ENCODE results near the gene IGFL1. TPM values are rescaled to one million over a fixed set of nuclear protein-coding genes. Genes with fewer than 3 reads are reported as not detected.
A peak's percentile ranks its signal among the peaks of the same experiment; 100 is the strongest.

IGFL1 gene
- total and polyA plus RNA-seq, 12 donors = not detected

GRCh38 chr19:46202426-46202825 lies 27.1 kb upstream of the IGFL1 start:
- DNase-seq = no peak
- TF ChIP-seq POLR2A (IDR thresholded peaks at IDR 0.05) (no peak), CTCF (IDR thresholded peaks at IDR 0.05) (no peak)
- Histone ChIP-seq H3K9me3 (replicated peaks in 1 of 3) (no peaks in the 10 kb centered on the region), H3K4me1 (replicated peaks in 1 of 2) (peaks cover 20 to 23% of the 10 kb centered on the region in 2 donors), H3K4me3 (no peak overlapping the region), H3K27me3 (no peaks in the 10 kb centered on the region), H3K27ac (peak overlapping the region in 1 of 5 donors; percentile 35), H3K36me3 (replicated peaks in 1 of 2) (no peaks in the 10 kb centered on the region)
- intact Hi-C loops (cut with DNase I) = no loop called here
- 61 to 79% (median 69%) methylated on average over 4 of the region's 4 CpGs for WGBS, 4 donors

GRCh38 chr19:46202872-46203860 lies 26.4 kb upstream of the IGFL1 start:
- Histone ChIP-seq H3K9me3 (replicated peaks in 1 of 3) (no peaks in the 10 kb centered on the region), H3K4me1 (replicated peaks in 1 of 2) (peaks cover 19 to 23% of the 10 kb centered on the region in 2 donors), H3K27me3 (no peaks in the 10 kb centered on the region), H3K36me3 (replicated peaks in 1 of 2) (no peaks in the 10 kb centered on the region), H3K4me3 (no peak overlapping the region), H3K27ac (no peak overlapping the region)
- DNase-seq = no peak
- intact Hi-C loops (cut with DNase I) = no loop called here
- WGBS, 4 donors = 86 to 90% (median 88%) methylated on average over 7 to 8 of the region's 8 CpGs
- TF ChIP-seq POLR2A (IDR thresholded peaks at IDR 0.05) (no peak), CTCF (IDR thresholded peaks at IDR 0.05) (no peak)

GRCh38 chr19:46204008-46204407 lies 25.5 kb upstream of the IGFL1 start:
- Histone ChIP-seq H3K27ac (no peak overlapping the region), H3K36me3 (replicated peaks in 1 of 2) (no peaks in the 10 kb centered on the region), H3K27me3 (no peaks in the 10 kb centered on the region), H3K9me3 (replicated peaks in 1 of 3) (no peaks in the 10 kb centered on the region), H3K4me3 (no peak overlapping the region), H3K4me1 (replicated peaks in 1 of 2) (peaks cover 10 to 15% of the 10 kb centered on the region in 2 donors)
- WGBS, 4 donors = 80 to 97% (median 91%) methylated on average over 3 to 5 of the region's 5 CpGs
- DNase-seq = no peak
- intact Hi-C loops (cut with DNase I) = no loop called here
- TF ChIP-seq POLR2A (IDR thresholded peaks at IDR 0.05) (no peak), CTCF (IDR thresholded peaks at IDR 0.05) (no peak)

- intact Hi-C loops (cut with DNase I) = no loop called here
Observed at GRCh38 chr19:46205183-46205984, 24.2 kb upstream of the IGFL1 start.

More at GRCh38 chr19:46205183-46205984, 24.2 kb upstream of the IGFL1 start:
- peak overlapping the region in 1 of 5 donors; percentile 23 for H3K27ac ChIP-seq
- no peaks in the 10 kb centered on the region for H3K9me3 ChIP-seq (replicated peaks in 1 of 3)
- H3K4me1 ChIP-seq (replicated peaks in 1 of 2) = peaks cover 4 to 12% of the 10 kb centered on the region in 2 donors
- no peaks in the 10 kb centered on the region for H3K27me3 ChIP-seq
- H3K4me3 ChIP-seq = no peak overlapping the region
- DNase-seq = no peak
- TF ChIP-seq POLR2A (IDR thresholded peaks at IDR 0.05) (no peak), CTCF (IDR thresholded peaks at IDR 0.05) (no peak)
- WGBS, 4 donors = 76 to 82% (median 81%) methylated on average over 6 of the region's 6 CpGs
- no peaks in the 10 kb centered on the region for H3K36me3 ChIP-seq (replicated peaks in 1 of 2)
